Thymus (tissue), 11 donors: ENCODE data around the gene RELL2. TPM values are rescaled to one million over a fixed set of nuclear protein-coding genes. Genes with fewer than 3 reads are reported as not detected.

Experiments
- DNase-seq, 9 donors: peaks; one replicate each; pipeline ENCODE4 v3.0.0-alpha.2; 2013; ENCODE audit warnings: low spot score in 9 of 9, low read depth in 6 of 9, missing footprints in 1 of 9
- H3K27ac ChIP-seq, 2 donors: one replicate each; pipeline ENCODE4 v1.5.1; 2013; ENCODE audit warnings: control low read depth in 1 of 2, low read depth in 1 of 2, low read length in 1 of 2, mild to moderate bottlenecking in 1 of 2, moderate library complexity in 1 of 2
- H3K27me3 ChIP-seq, 2 donors: one replicate each; pipeline ENCODE4 v1.5.1; 2013; ENCODE audit warnings: low read length in 1 of 2; ENCODE audit not compliant: control insufficient read depth in 2 of 2, insufficient read depth in 1 of 2
- H3K36me3 ChIP-seq, 2 donors: one replicate each; pipeline ENCODE4 v1.5.1; 2013; ENCODE audit warnings: low read length in 1 of 2, mild to moderate bottlenecking in 1 of 2, moderate library complexity in 1 of 2; ENCODE audit not compliant: control insufficient read depth in 2 of 2, insufficient read depth in 2 of 2
- H3K4me1 ChIP-seq, 2 donors: one replicate each; pipeline ENCODE4 v1.5.1; 2013; ENCODE audit warnings: low read length in 2 of 2; ENCODE audit not compliant: control insufficient read depth in 2 of 2, insufficient read depth in 2 of 2
- H3K4me3 ChIP-seq, 2 donors: one replicate each; pipeline ENCODE4 v1.5.1; 2013; ENCODE audit warnings: low read length in 2 of 2, control low read depth in 1 of 2, mild to moderate bottlenecking in 1 of 2
- H3K9me3 ChIP-seq, 2 donors: one replicate each; pipeline ENCODE4 v1.5.1; 2013; ENCODE audit warnings: low read length in 1 of 2, mild to moderate bottlenecking in 1 of 2; ENCODE audit not compliant: control insufficient read depth in 2 of 2, insufficient read depth in 1 of 2
- WGBS: extraction: QIAGEN DNeasy Blood & Tissue Kit; methylation state at CpG from one replicate; pipeline ENCODE4 v1.1.7; 2013; 5-methylcytosine and 5-hydroxymethylcytosine counted together
- polyA plus RNA-seq: library from polyadenylated mRNA; stranded (reverse); fragments of 200-250 nt; gene quantifications from one replicate; pipeline ENCODE4 v1.2.3, GENCODE V29; 2013
- total RNA-seq: library from RNA; stranded (reverse); fragments of 120-200 nt; gene quantifications from one replicate; pipeline ENCODE4 v1.2.4, GENCODE V29; 2013
- donor health status: healthy.

Gene RELL2
- total and polyA plus RNA-seq, 2 donors, result 10.0 to 20.8 TPM

DNA sequence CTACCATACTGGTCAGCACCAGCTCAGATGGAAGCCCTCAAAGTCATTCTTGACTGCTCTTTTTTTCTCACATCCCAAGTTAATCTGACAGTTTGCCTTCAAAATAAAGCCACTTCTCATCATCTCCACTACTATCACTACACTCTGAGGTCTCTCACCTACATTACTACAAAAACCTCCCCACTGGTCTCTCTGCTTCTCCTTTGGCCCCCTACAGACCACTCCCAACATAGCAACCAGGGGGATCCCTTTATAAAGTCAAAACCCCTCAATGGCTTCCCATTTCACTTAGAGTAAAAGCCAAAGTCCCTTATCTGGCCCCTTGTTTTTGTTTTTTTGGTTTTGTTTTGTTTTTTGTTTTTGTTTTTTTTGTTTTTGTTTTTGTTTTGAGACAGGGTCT is 40.6 kb downstream of the RELL2 start:
- DNase-seq, result peak in 1 of 9 donors; percentile 15
- Histone ChIP-seq H3K4me1 (peaks cover 0 to 4% of the 10 kb centered on the region in 2 donors), H3K27me3 (peaks cover 13 to 34% of the 10 kb centered on the region in 2 donors), H3K4me3 (no peak overlapping the region), H3K9me3 (no peaks in the 10 kb centered on the region), H3K27ac (no peak overlapping the region), H3K36me3 (no peaks in the 10 kb centered on the region)

DNA sequence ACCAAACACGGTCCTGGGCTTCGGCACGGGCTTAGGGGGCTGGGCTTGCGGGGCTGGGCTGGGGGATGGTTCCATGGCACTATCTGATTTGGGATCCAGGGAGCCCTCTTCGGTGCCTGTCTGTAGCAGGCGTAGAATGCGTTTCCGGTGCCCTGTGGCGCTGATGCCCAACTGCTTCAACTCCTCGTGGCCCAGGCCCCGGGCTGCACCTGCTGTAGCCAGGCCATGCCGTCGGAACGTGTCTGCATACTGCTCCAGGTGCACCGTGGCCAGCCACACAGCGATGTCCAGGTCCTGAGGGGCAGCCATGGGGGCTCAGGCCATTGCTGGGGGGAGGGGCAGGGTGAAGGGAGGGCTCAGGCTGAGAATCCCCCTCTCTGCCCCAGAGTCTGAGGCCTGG is 43.4 kb downstream of the RELL2 start:
- 94% methylated on average over 16 of the region's 16 CpGs for WGBS
- Histone ChIP-seq H3K27ac (no peak overlapping the region), H3K9me3 (no peaks in the 10 kb centered on the region), H3K4me1 (peaks cover 0 to 8% of the 10 kb centered on the region in 2 donors), H3K4me3 (no peak overlapping the region), H3K27me3 (peaks cover 25 to 60% of the 10 kb centered on the region in 2 donors), H3K36me3 (no peaks in the 10 kb centered on the region)
- no peak for DNase-seq

DNA sequence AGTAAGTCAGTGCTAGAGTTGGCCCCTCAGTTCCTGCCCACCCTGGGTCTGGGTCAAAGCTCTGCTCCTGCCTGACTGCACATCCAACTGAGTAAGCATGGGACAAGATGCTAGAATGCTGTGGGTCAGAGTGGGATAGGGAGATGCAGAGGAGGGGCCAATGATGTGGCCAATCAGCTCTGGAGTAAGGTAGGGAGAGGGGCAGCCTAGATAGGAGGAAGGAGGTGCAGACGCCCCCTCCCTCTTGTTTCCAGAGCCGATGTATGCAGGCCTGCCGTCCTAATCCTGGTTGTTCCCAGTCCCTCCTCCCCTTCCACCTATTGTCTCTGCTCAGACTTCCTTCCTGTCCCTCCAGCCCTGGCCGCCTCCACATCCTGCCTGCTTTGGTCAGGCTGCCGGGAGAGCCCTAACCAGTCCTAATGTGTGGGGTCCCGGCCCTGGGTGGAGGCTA is 44.0 kb downstream of the RELL2 start:
- Histone ChIP-seq H3K4me1 (peaks cover 0 to 8% of the 10 kb centered on the region in 2 donors), H3K27me3 (peaks cover 27 to 61% of the 10 kb centered on the region in 2 donors), H3K4me3 (no peak overlapping the region), H3K9me3 (no peaks in the 10 kb centered on the region), H3K27ac (no peak overlapping the region), H3K36me3 (no peaks in the 10 kb centered on the region)
- 89% methylated on average over 6 of the region's 6 CpGs for WGBS
- DNase-seq, result no peak

DNA sequence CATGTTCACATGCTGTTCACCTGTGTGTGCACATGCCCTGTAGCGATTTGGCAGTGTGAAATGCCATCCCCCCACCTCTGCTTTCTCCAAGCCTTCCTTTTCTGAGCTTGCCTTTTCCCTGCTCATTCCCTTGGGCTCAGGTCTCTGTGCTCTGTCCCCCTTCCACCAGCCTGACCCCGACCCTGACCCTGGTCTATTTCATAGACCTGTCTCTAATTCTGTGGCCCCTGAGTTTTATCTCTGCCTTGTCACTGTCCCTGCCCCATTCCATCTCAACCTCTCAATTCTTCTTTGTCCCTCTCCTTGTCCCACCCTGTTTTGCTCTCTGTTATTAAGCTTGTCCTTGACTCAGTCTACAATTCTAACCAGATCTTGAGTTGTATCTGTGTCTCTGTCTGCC is 44.5 kb downstream of the RELL2 start:
- Histone ChIP-seq H3K4me1 (peaks cover 0 to 8% of the 10 kb centered on the region in 2 donors), H3K27me3 (peaks cover 29 to 64% of the 10 kb centered on the region in 2 donors), H3K9me3 (no peaks in the 10 kb centered on the region), H3K36me3 (no peaks in the 10 kb centered on the region), H3K27ac (peak overlapping the region in 1 of 2 donors; percentile 32), H3K4me3 (no peak overlapping the region)
- no peak for DNase-seq
- WGBS, result 95% methylated on average over 2 of the region's 2 CpGs

DNA sequence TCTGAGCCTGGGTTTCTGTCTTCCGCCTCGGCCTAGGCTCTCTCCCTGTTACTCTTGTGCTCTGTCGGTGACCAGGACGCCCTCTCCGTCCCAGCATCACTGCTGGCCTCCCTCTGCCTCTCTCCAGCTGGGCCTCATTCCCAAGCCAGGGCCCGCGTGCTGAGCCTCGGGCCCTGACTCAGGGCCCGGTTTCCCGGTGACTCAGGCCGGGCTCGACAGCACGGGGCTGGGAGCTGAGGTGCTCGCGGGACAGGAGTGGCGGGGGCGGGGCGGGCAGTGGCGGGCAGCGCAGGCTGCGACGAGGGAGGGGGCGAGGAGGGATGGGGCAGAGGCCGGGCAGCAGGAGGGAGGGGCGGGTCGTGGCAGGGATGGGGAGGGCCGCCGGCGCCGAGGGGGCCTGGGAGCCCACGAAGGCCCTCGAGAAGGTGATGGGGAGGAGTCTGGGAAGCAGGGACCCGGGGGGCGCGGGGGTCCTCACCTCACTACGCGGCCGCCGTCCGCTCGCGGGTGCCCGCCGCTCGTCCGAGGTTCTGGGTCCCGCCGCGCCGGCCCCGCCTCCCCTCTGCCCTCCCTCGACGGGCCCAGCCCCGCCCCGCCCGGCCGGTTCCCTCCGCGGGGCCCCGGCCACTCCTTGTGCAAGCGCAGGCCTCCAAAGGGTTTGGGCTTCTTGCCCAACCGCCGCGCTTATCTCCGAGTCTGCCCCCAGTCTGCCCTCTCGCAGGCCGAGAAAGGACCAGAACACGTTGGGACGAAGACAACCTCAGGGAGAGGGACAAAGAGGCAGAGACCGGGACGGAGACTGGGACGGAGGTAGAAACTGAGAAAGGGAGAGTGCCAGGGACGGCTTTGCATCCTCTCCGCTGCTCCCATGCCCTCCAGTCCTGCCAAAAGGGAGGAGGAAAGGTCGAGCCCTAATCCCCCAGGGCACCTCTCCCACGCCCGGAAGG is 45.2 kb downstream of the RELL2 start, which contains the start of gene ARAP3:
ARAP3 (minus strand) TSS at position 536 of the 947 bp plus-strand sequence. CDS start 1,744 bp downstream, outside the sequence.
- no peaks in the 10 kb centered on the region for H3K36me3 ChIP-seq
- H3K4me1 ChIP-seq, result peaks cover 0 to 8% of the 10 kb centered on the region in 2 donors
- H3K27ac ChIP-seq, result peak within 1 kb of the TSS in 1 of 2 donors; percentile 32
- no peaks in the 10 kb centered on the region for H3K9me3 ChIP-seq
- DNase-seq, result no peak
- H3K4me3 ChIP-seq, result peak within 1 kb of the TSS; percentile 13 to 20
- WGBS, result 11% methylated on average over 75 of the region's 77 CpGs
- peaks cover 29 to 67% of the 10 kb centered on the region in 2 donors for H3K27me3 ChIP-seq

DNA sequence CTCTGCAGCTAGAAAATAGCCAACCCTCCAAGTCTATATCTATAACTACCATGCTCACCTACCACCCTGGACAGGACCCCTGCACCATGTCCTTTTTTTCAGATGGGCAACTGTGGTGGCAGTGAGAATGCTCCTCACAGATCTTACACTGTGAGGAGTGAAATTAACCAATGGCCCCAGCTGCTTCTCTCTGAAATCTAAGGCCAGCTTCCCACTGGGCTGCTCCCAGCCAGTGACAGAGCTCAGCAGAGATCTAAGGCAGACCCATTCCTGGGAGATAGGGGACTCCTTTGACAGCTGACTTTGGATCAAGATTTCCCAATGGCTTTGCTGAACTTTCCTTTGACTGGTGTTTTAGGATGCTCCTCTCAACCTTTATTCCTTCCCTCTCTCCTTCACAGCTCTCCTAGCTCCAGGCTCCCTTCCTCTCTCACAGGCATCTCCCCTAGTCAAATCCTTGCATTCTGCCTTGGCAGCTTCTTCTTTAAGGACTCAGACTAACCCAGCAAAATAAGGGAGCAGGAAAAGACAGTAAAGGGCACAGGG is 46.9 kb downstream of the RELL2 start:
- Histone ChIP-seq H3K27ac (no peak overlapping the region), H3K27me3 (peaks cover 29 to 67% of the 10 kb centered on the region in 2 donors), H3K36me3 (no peaks in the 10 kb centered on the region), H3K9me3 (no peaks in the 10 kb centered on the region), H3K4me3 (no peak overlapping the region), H3K4me1 (peaks cover 0 to 8% of the 10 kb centered on the region in 2 donors)
- no peak for DNase-seq

DNA sequence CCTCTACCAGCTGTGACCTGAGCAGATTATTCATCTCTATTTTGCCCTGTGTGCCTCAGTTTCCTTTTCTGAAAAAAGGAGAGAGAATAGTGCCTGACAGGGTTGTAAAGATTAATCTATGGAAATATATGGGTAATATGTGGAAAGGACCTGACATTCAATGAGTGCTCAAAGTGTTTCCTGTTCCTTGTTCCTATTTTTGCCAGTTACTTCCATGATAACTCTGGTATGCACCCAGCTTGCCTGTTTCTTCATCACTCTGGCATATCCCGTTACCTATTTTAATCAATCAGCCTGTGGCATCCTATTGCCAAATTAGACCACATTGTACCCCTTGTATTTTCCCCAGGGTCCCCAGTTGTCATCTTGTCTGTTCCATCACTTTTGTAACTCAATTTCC is 48.8 kb downstream of the RELL2 start:
- peaks cover 29 to 73% of the 10 kb centered on the region in 2 donors for H3K27me3 ChIP-seq
- WGBS, result 97% methylated on average over 1 of the region's 1 CpG

DNA sequence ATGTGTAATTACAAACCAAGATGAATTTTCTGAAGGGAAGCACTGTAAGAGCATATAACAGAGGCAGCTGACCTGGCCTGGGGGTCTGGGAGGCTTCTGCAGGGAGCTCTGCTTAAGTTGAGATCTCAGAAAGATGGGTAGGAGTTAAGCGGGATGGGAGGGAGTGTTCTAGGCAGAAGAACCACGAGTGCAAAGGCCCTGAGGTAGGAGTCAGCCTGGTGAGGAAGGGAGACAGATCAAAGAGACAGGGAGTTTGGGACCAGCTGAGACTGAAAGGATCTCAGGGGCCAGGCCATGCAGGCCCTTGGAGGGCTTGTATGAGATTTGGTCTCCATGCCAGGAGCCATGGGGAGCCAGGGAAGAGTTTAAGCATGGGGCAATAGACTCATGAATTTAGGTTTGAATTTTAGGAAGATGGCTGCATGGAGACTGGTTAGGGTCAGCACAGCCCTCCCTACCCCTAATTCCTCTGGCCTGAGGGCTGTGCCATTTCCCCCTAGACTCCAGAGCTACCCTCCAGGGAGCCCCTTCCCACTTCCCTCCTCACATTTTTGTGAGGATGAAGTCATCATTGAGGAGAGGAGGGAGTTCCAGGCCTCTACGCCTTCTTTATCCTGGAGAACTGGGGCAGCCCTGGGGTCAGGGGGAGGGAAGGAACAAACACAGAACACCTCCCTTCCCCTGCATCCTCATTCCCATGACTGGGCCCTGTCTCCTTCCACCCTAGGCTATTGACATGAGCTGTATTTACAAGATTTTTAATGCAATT is 50.0 kb downstream of the RELL2 start:
- no peaks in the 10 kb centered on the region for H3K9me3 ChIP-seq
- H3K4me1 ChIP-seq, result peaks cover 0 to 7% of the 10 kb centered on the region in 2 donors
- peaks cover 18 to 73% of the 10 kb centered on the region in 2 donors for H3K27me3 ChIP-seq
- H3K27ac ChIP-seq, result no peak overlapping the region
- no peak overlapping the region for H3K4me3 ChIP-seq
- no peak for DNase-seq
- no peaks in the 10 kb centered on the region for H3K36me3 ChIP-seq
- 96% methylated on average over 3 of the region's 3 CpGs for WGBS

More for the DNA sequence above, 48.8 kb downstream of the RELL2 start:
- Histone ChIP-seq H3K9me3 (no peaks in the 10 kb centered on the region), H3K36me3 (no peaks in the 10 kb centered on the region), H3K4me1 (peaks cover 0 to 8% of the 10 kb centered on the region in 2 donors), H3K4me3 (no peak overlapping the region), H3K27ac (no peak overlapping the region)
- DNase-seq, result no peak
